B cell (primary cell): ENCODE measurements around the gene ZNF574. TPM values are rescaled to one million over a fixed set of nuclear protein-coding genes. Genes with fewer than 3 reads are reported as not detected.

Source experiments
- ATAC-seq: fragments of 200-7000 bp; cut with Tn5 transposase; one replicate; pipeline ENCODE4 v1.10.0; 2021; ENCODE audit warnings: low read depth, mild to moderate bottlenecking, moderate number of reproducible peaks, moderate library complexity
- CTCF ChIA-PET: fragments of 350-600 bp; sonication (Branson Sonifier 250); formaldehyde crosslinking; loops from one replicate; lab custom pipeline; 2021; ENCODE audit warnings: antibody characterized with exemption, inconsistent platforms; lab: Charles Lee
- POLR2A ChIA-PET: fragments of 350-600 bp; sonication (Branson Sonifier 250); formaldehyde crosslinking; loops from one replicate; lab custom pipeline; 2021; ENCODE audit warnings: antibody characterized with exemption; lab: Charles Lee
- DNase-seq: peaks from one replicate; pipeline ENCODE4 v3.0.0; 2013
- H2AFZ ChIP-seq: 2 replicates; pipeline ENCODE4 v1.6.1; 2012; ENCODE audit warnings: mild to moderate bottlenecking, low read depth, low read length; ENCODE audit not compliant: insufficient read depth, poor library complexity, severe bottlenecking
- H3K27ac ChIP-seq, 2 donors: 1 replicate in 1 of 2; 2 replicates in 1 of 2; pipeline ENCODE4 v1.5.1; 2012 to 2013; ENCODE audit warnings: low read length in 2 of 2, mild to moderate bottlenecking in 2 of 2, moderate library complexity in 1 of 2
- H3K27me3 ChIP-seq, 4 experiments: fragments of 200-600 bp in 1 of 4; sonication (generic) in 1 of 4; replicated peaks in 1 of 4; 1 replicate in 2 of 4; 2 replicates in 2 of 4; pipeline versions ENCODE4 v1.6.1 to v1.7.0; 2013 to 2016; ENCODE audit warnings: low read length in 3 of 4, mild to moderate bottlenecking in 2 of 4, mixed read lengths in 1 of 4, moderate library complexity in 1 of 4; ENCODE audit not compliant: insufficient read depth in 4 of 4, control insufficient read depth in 3 of 4; ENCODE audit errors: control extremely low read depth in 1 of 4
- H3K36me3 ChIP-seq, 2 experiments: replicated peaks in 1 of 2; 1 replicate in 1 of 2; 2 replicates in 1 of 2; pipeline versions ENCODE4 v1.6.1 to v1.7.1; 2013; ENCODE audit warnings: low read length in 1 of 2; ENCODE audit not compliant: insufficient read depth in 2 of 2, control insufficient read depth in 1 of 2; ENCODE audit errors: control extremely low read depth in 1 of 2, extremely low read depth in 1 of 2
- H3K4me1 ChIP-seq, 2 donors: fragments of 200-600 bp in 1 of 2; sonication (generic) in 1 of 2; 1 replicate in 1 of 2; 2 replicates in 1 of 2; pipeline versions ENCODE4 v1.5.1 to v1.6.1; 2013 to 2017; ENCODE audit warnings: low read length in 2 of 2; ENCODE audit not compliant: control insufficient read depth in 2 of 2, insufficient read depth in 2 of 2
- H3K4me2 ChIP-seq: replicated peaks from 2 replicates; pipeline ENCODE3; 2012; ENCODE audit warnings: mild to moderate bottlenecking, low read depth, low read length; ENCODE audit not compliant: poor library complexity, severe bottlenecking
- H3K4me3 ChIP-seq, 5 experiments: fragments of 200-600 bp in 1 of 5; sonication (generic) in 1 of 5; 1 replicate in 3 of 5; 2 replicates in 2 of 5; pipeline versions ENCODE4 v1.5.1 to v1.7.0; 2011 to 2016; ENCODE audit warnings: low read length in 4 of 5, mild to moderate bottlenecking in 4 of 5, low read depth in 2 of 5, control low read depth in 1 of 5, moderate library complexity in 1 of 5; ENCODE audit not compliant: insufficient read depth in 1 of 5; ENCODE audit errors: control extremely low read depth in 1 of 5, extremely low read depth in 1 of 5
- H3K79me2 ChIP-seq: fragments of 200-600 bp; sonication (generic); one replicate; pipeline ENCODE4 v1.6.0; 2016; ENCODE audit warnings: low read length; ENCODE audit not compliant: control insufficient read depth, insufficient read depth
- H3K9ac ChIP-seq: fragments of 200-600 bp; sonication (generic); 2 replicates; pipeline ENCODE4 v1.6.1; 2017; ENCODE audit warnings: mild to moderate bottlenecking, low read length, moderate library complexity
- H3K9me3 ChIP-seq, 3 donors: one replicate each; pipeline versions ENCODE4 v1.6.1 to v1.7.1; 2013; ENCODE audit warnings: low read length in 2 of 3; ENCODE audit not compliant: control insufficient read depth in 2 of 3, insufficient read depth in 1 of 3; ENCODE audit errors: control extremely low read depth in 1 of 3
- H4K20me1 ChIP-seq: 2 replicates; pipeline ENCODE4 v1.6.0; 2012; ENCODE audit warnings: mild to moderate bottlenecking, low read length; ENCODE audit not compliant: insufficient read depth, control insufficient read depth, poor library complexity, severe bottlenecking
- H3K27ac Mint-ChIP-seq: one replicate; pipeline ENCODE4 v1.8.0; 2021; ENCODE audit warnings: mixed read lengths
- H3K27me3 Mint-ChIP-seq: one replicate; pipeline ENCODE4 v1.8.0; 2021; ENCODE audit warnings: mixed read lengths
- H3K4me1 Mint-ChIP-seq: one replicate; pipeline ENCODE4 v1.8.0; 2021; ENCODE audit warnings: mixed read lengths
- H3K4me3 Mint-ChIP-seq: one replicate; pipeline ENCODE4 v1.8.0; 2021; ENCODE audit warnings: mixed read lengths
- H3K9me3 Mint-ChIP-seq: one replicate; pipeline ENCODE4 v1.8.0; 2022; ENCODE audit warnings: mixed read lengths; ENCODE audit not compliant: insufficient read depth
- EZH2 ChIP-seq: IDR thresholded peaks from 2 replicates; pipeline ENCODE4 v1.6.1; 2012; ENCODE audit warnings: borderline replicate concordance, low read depth, mild to moderate bottlenecking, moderate library complexity, low read length; ENCODE audit not compliant: insufficient read depth, poor library complexity, severe bottlenecking
- WGBS: methylation state at CpG from one replicate; pipeline ENCODE4 v1.1.5; 2013; ENCODE audit warnings: missing lambda C conversion rate; ENCODE audit not compliant: insufficient coverage; 5-methylcytosine and 5-hydroxymethylcytosine counted together
- intact Hi-C: fragments of 100-400 bp; cut with micrococcal nuclease; formaldehyde crosslinking; loops from one replicate; pipeline ENCODE4 v1.10.0; 2022
- polyA plus RNA-seq: library from polyadenylated mRNA; depleted of rRNA; stranded (reverse); fragments of >200 nt; gene quantifications from 2 replicates; pipeline ENCODE4 v1.2.3, GENCODE V29; 2012
- total RNA-seq, 2 donors: library from RNA; stranded (reverse); fragments of 120-200 nt in 1 of 2; gene quantifications; 1 replicate in 1 of 2; 2 replicates in 1 of 2; pipeline versions ENCODE4 v1.2.3 to v1.2.4, GENCODE V29; 2013 to 2022
- TF ChIP-seq, protein P1 (sequence below): fragments of 200-600 bp; IDR thresholded peaks from one replicate; pipeline ENCODE4 v1.8.0; 2022; ENCODE audit warnings: antibody characterized with exemption, mild to moderate bottlenecking

Gene ZNF574
- total and polyA plus RNA-seq, 2 donors (not counting 1 experiment from before 2014, with no cell fraction given), result 27.4 to 29.1 TPM

GRCh38 chr19:42110658-42111057 lies 34.7 kb downstream of the ZNF574 start:
- peak overlapping the region in 1 of 2 donors; percentile 79 for H3K27ac ChIP-seq
- H3K4me1 Mint-ChIP-seq, result peaks cover 72% of the 10 kb centered on the region
- intact Hi-C loops, result no loop called here
- H3K27ac Mint-ChIP-seq, result peak overlapping the region; percentile 44
- WGBS, result no CpG with 5 or more reads among the region's 1 CpG
- H3K27me3 Mint-ChIP-seq, result no peaks in the 10 kb centered on the region
- H3K9ac ChIP-seq, result no peak overlapping the region
- DNase-seq (no peak), ATAC-seq (no peak)
- peaks cover 52 to 72% of the 10 kb centered on the region in 2 donors for H3K4me1 ChIP-seq
- peaks cover 71% of the 10 kb centered on the region for H4K20me1 ChIP-seq
- TF ChIP-seq EZH2, result no peak
- TF ChIP-seq, protein P1, sequence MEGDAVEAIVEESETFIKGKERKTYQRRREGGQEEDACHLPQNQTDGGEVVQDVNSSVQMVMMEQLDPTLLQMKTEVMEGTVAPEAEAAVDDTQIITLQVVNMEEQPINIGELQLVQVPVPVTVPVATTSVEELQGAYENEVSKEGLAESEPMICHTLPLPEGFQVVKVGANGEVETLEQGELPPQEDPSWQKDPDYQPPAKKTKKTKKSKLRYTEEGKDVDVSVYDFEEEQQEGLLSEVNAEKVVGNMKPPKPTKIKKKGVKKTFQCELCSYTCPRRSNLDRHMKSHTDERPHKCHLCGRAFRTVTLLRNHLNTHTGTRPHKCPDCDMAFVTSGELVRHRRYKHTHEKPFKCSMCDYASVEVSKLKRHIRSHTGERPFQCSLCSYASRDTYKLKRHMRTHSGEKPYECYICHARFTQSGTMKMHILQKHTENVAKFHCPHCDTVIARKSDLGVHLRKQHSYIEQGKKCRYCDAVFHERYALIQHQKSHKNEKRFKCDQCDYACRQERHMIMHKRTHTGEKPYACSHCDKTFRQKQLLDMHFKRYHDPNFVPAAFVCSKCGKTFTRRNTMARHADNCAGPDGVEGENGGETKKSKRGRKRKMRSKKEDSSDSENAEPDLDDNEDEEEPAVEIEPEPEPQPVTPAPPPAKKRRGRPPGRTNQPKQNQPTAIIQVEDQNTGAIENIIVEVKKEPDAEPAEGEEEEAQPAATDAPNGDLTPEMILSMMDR, result no peak
- H3K9me3 Mint-ChIP-seq, result no peaks in the 10 kb centered on the region
- no peaks in the 10 kb centered on the region for H3K27me3 ChIP-seq
- no peak overlapping the region for H3K4me3 Mint-ChIP-seq
- H2AFZ ChIP-seq, result no peak overlapping the region
- ChIA-PET POLR2A (interaction anchor here (1.0 kb wide), 1 partner anchor 13 kb away, joined by 3 read pairs; no protein-coding TSS in a partner anchor), CTCF (interaction anchor here (0.7 to 19.4 kb wide), 9 partner anchors 12 to 185 kb away, joined by 3 to 419 read pairs (median 32); partner anchors contain the start of gene POU2F2)
- no peak overlapping the region for H3K4me3 ChIP-seq
- peaks cover 0 to 71% of the 10 kb centered on the region in 2 experiments for H3K36me3 ChIP-seq
- no peak overlapping the region for H3K4me2 ChIP-seq
- H3K79me2 ChIP-seq, result peaks cover 80% of the 10 kb centered on the region
- H3K9me3 ChIP-seq, result no peaks in the 10 kb centered on the region

DNA sequence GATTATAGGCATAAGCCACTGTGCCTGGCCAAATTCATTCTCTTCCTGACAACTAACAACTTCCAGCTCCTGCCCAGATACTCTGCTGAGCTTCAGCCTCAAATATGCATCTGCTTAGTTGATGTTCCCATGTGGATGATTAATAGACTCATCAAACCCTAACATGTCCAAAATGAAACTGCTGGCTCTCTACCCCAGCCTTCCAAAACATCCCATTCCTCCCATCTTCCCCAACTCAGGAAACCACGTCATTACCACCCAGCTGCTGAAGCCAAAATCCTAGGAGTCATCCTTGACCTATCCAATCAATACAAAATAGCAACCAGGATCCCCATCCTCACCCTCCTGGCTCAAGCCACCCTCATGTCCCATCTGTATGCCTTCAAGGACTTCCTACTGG lies 35.4 kb downstream of the ZNF574 start:
- no peaks in the 10 kb centered on the region for H3K9me3 Mint-ChIP-seq
- no peak for TF ChIP-seq EZH2
- TF ChIP-seq, protein P1, result no peak
- Histone ChIP-seq H3K79me2 (peaks cover 72% of the 10 kb centered on the region), H3K9me3 (no peaks in the 10 kb centered on the region), H2AFZ (no peak overlapping the region), H3K9ac (no peak overlapping the region), H3K36me3 (peaks cover 0 to 71% of the 10 kb centered on the region in 2 experiments), H3K27ac (peak overlapping the region in 1 of 2 donors; percentile 79), H3K4me1 (peaks cover 60 to 80% of the 10 kb centered on the region in 2 donors), H3K4me2 (no peak overlapping the region), H3K4me3 (no peak overlapping the region), H3K27me3 (no peaks in the 10 kb centered on the region), H4K20me1 (peaks cover 64% of the 10 kb centered on the region)
- H3K4me1 Mint-ChIP-seq, result peaks cover 78% of the 10 kb centered on the region
- CTCF ChIA-PET, result interaction anchor here (1.1 to 19.4 kb wide), 7 partner anchors 11 to 185 kb away, joined by 3 to 419 read pairs (median 65); partner anchors contain the start of gene POU2F2
- H3K27me3 Mint-ChIP-seq, result no peaks in the 10 kb centered on the region
- intact Hi-C loops, result no loop called here
- ATAC-seq (no peak), DNase-seq (no peak)
- 100% methylated on average over 1 of the region's 1 CpG for WGBS
- H3K27ac Mint-ChIP-seq, result peak overlapping the region; percentile 44
- POLR2A ChIA-PET, result interaction anchor here (1.0 to 4.8 kb wide), 2 partner anchors 12 to 21 kb away, joined by 3 to 28 read pairs; partner anchors contain the start of gene POU2F2
- no peak overlapping the region for H3K4me3 Mint-ChIP-seq
